NCI-H2107 treated with DMSO at 0.1 percent for 48 hours (cell line): ENCODE measurements around the gene HTRA1.

Source experiments
- DNase-seq: peaks from one replicate; lab custom pipeline; 2025; ENCODE audit not compliant: unreplicated experiment; lab: John Stamatoyannopoulos, UW

HTRA1 gene

GRCh38 chr10:122514045-122514840, 52.9 kb downstream of the HTRA1 start:
- no peak for DNase-seq

GRCh38 chr10:122515022-122515424, 53.7 kb downstream of the HTRA1 start:
- DNase-seq = no peak

GRCh38 chr10:122515588-122516231, 54.4 kb downstream of the HTRA1 start:
- DNase-seq = no peak

GRCh38 chr10:122516734-122517133, 55.4 kb downstream of the HTRA1 start:
- no peak for DNase-seq

- DNase-seq = no peak
These were observed 57.8 kb downstream of the HTRA1 start for GRCh38 chr10:122519144-122519543.

GRCh38 chr10:122519873-122520272, 58.5 kb downstream of the HTRA1 start:
- DNase-seq = no peak

GRCh38 chr10:122521011-122521410, 59.7 kb downstream of the HTRA1 start:
- DNase-seq = no peak

- DNase-seq = no peak
These were observed 63.5 kb downstream of the HTRA1 start for GRCh38 chr10:122524811-122525210.

- DNase-seq = no peak
These were observed 64.4 kb downstream of the HTRA1 start for GRCh38 chr10:122525788-122526187.

- DNase-seq = no peak
These were observed 65.5 kb downstream of the HTRA1 start for GRCh38 chr10:122526892-122527291.

GRCh38 chr10:122530177-122530576, 68.8 kb downstream of the HTRA1 start:
- no peak for DNase-seq

- no peak for DNase-seq
These were observed 69.9 kb downstream of the HTRA1 start for GRCh38 chr10:122531261-122531660.

- DNase-seq = no peak
These were observed 70.6 kb downstream of the HTRA1 start for GRCh38 chr10:122531939-122532338.

GRCh38 chr10:122532601-122533296, 71.4 kb downstream of the HTRA1 start:
- DNase-seq = no peak

- no peak for DNase-seq
These were observed 76.2 kb downstream of the HTRA1 start for GRCh38 chr10:122537545-122537944.

- DNase-seq = no peak
These were observed 80.2 kb downstream of the HTRA1 start for GRCh38 chr10:122541541-122542002.

- DNase-seq = no peak
These were observed 82.5 kb downstream of the HTRA1 start for GRCh38 chr10:122543676-122544445.

GRCh38 chr10:122544493-122544892, 83.1 kb downstream of the HTRA1 start:
- DNase-seq = no peak

- no peak for DNase-seq
These were observed 84.9 kb downstream of the HTRA1 start for GRCh38 chr10:122546242-122546641.

- DNase-seq = no peak
These were observed 87.2 kb downstream of the HTRA1 start for GRCh38 chr10:122548407-122549085.

GRCh38 chr10:122549636-122550035, 88.3 kb downstream of the HTRA1 start:
- DNase-seq = no peak
